HG03108 (cell line): ENCODE results near the gene ACYP1.

Experiments
- ATAC-seq: cut with Tn5 transposase; IDR thresholded peaks from one replicate; pipeline ENCODE4 v1.9.1; 2021; ENCODE audit warnings: moderate library complexity; ENCODE audit not compliant: unreplicated experiment

The ACYP1 gene

GRCh38 chr14:75063491-75064204 is at the start of gene ACYP1:
TSS of gene ACYP1 (minus strand) at chr14:75064024. CDS start at chr14:75063553, 471 bp downstream.
- ATAC-seq = peak; percentile 92

GRCh38 chr14:75109877-75110276 is 46.1 kb upstream of the ACYP1 start:
- ATAC-seq = no peak

GRCh38 chr14:75107186-75107585 is 43.4 kb upstream of the ACYP1 start:
- ATAC-seq = no peak

GRCh38 chr14:75101491-75101890 is 37.7 kb upstream of the ACYP1 start:
- no peak for ATAC-seq

GRCh38 chr14:75098682-75099081 is 34.9 kb upstream of the ACYP1 start:
- ATAC-seq = no peak

GRCh38 chr14:75098212-75098611 is 34.4 kb upstream of the ACYP1 start:
- no peak for ATAC-seq

GRCh38 chr14:75096959-75097358 is 33.1 kb upstream of the ACYP1 start:
- ATAC-seq = no peak

- no peak for ATAC-seq
These were observed 31.9 kb upstream of the ACYP1 start for GRCh38 chr14:75095690-75096089.

GRCh38 chr14:75094896-75095295 is 31.1 kb upstream of the ACYP1 start:
- no peak for ATAC-seq

- ATAC-seq = no peak
These were observed 28.9 kb upstream of the ACYP1 start for GRCh38 chr14:75092698-75093097.

GRCh38 chr14:75091251-75091650 is 27.4 kb upstream of the ACYP1 start:
- no peak for ATAC-seq

- no peak for ATAC-seq
These were observed 26.5 kb upstream of the ACYP1 start for GRCh38 chr14:75090353-75090752.

GRCh38 chr14:75088566-75089373 is 24.9 kb upstream of the ACYP1 start:
- ATAC-seq = no peak

- ATAC-seq = no peak
These were observed 24.3 kb upstream of the ACYP1 start for GRCh38 chr14:75088153-75088552.

- ATAC-seq = no peak
These were observed 20.7 kb upstream of the ACYP1 start for GRCh38 chr14:75084513-75084912.

GRCh38 chr14:75083271-75083670 is 19.4 kb upstream of the ACYP1 start:
- no peak for ATAC-seq

GRCh38 chr14:75081660-75082229 is 17.9 kb upstream of the ACYP1 start:
- ATAC-seq = no peak

GRCh38 chr14:75079521-75079920 is 15.7 kb upstream of the ACYP1 start:
- ATAC-seq = no peak

- ATAC-seq = no peak
These were observed 14.0 kb upstream of the ACYP1 start for GRCh38 chr14:75077794-75078193.

GRCh38 chr14:75070383-75070782 is 6.6 kb upstream of the ACYP1 start:
- no peak for ATAC-seq

- ATAC-seq = no peak
These were observed 6.0 kb upstream of the ACYP1 start for GRCh38 chr14:75069811-75070145.
